Hepatocyte (in vitro differentiated cells): ENCODE data around the gene C19orf25. TPM values are rescaled to one million over a fixed set of nuclear protein-coding genes. Genes with fewer than 3 reads are reported as not detected.

ENCODE experiments used
- DNase-seq: peaks from one replicate; pipeline ENCODE4 v3.0.0-alpha.2; 2016; ENCODE audit warnings: low spot score
- H2AFZ ChIP-seq: fragments of 200-600 bp; sonication (generic); 2 replicates; pipeline ENCODE4 v1.6.0; 2016; ENCODE audit warnings: antibody characterized with exemption, mild to moderate bottlenecking
- H3K27ac ChIP-seq: fragments of 200-600 bp; sonication (generic); 2 replicates; pipeline ENCODE4 v1.5.1; 2016; ENCODE audit warnings: mild to moderate bottlenecking
- H3K27me3 ChIP-seq: fragments of 200-600 bp; sonication (generic); 2 replicates; pipeline ENCODE4 v1.6.1; 2016
- H3K36me3 ChIP-seq: fragments of 200-600 bp; sonication (generic); replicated peaks from 2 replicates; pipeline ENCODE4 v1.5.1; 2016; ENCODE audit warnings: low read depth; ENCODE audit not compliant: insufficient read depth
- H3K4me1 ChIP-seq: fragments of 200-600 bp; sonication (generic); 2 replicates; pipeline ENCODE4 v1.5.1; 2016; ENCODE audit warnings: mild to moderate bottlenecking, moderate library complexity; ENCODE audit not compliant: insufficient read depth
- H3K4me2 ChIP-seq: fragments of 200-600 bp; sonication (generic); 2 replicates; pipeline ENCODE4 v1.6.0; 2016
- H3K4me3 ChIP-seq: fragments of 200-600 bp; sonication (generic); 2 replicates; pipeline ENCODE4 v1.5.1; 2016; ENCODE audit warnings: mild to moderate bottlenecking
- H3K79me2 ChIP-seq: fragments of 200-600 bp; sonication (generic); 2 replicates; pipeline ENCODE4 v1.6.0; 2017; ENCODE audit warnings: mild to moderate bottlenecking
- H3K9me2 ChIP-seq: fragments of 200-600 bp; sonication (generic); replicated peaks from 2 replicates; pipeline ENCODE4 v1.6.0; 2017; ENCODE audit warnings: mild to moderate bottlenecking; ENCODE audit not compliant: insufficient read depth
- H3K9me3 ChIP-seq: fragments of 200-600 bp; sonication (generic); 2 replicates; pipeline ENCODE4 v1.5.1; 2016; ENCODE audit warnings: low read depth, mild to moderate bottlenecking
- H4K20me1 ChIP-seq: fragments of 200-600 bp; sonication (generic); 2 replicates; pipeline ENCODE4 v1.6.0; 2016; ENCODE audit warnings: mild to moderate bottlenecking; ENCODE audit not compliant: insufficient read depth, poor library complexity, severe bottlenecking
- CTCF ChIP-seq: fragments of 200-600 bp; sonication (generic); IDR thresholded peaks from 2 replicates; pipeline ENCODE4 v1.5.1; 2016; ENCODE audit warnings: antibody characterized with exemption, mild to moderate bottlenecking; ENCODE audit not compliant: poor library complexity
- EZH2 ChIP-seq: fragments of 200-600 bp; sonication (generic); IDR thresholded peaks from 2 replicates; pipeline ENCODE4 v1.6.1; 2016; ENCODE audit warnings: antibody characterized with exemption, mild to moderate bottlenecking, borderline replicate concordance
- EZH2phosphoT487 ChIP-seq: fragments of 200-600 bp; sonication (generic); IDR thresholded peaks from one replicate; pipeline ENCODE4 v1.6.1; 2018; ENCODE audit warnings: antibody characterized with exemption, mild to moderate bottlenecking, low read depth, moderate library complexity; ENCODE audit not compliant: unreplicated experiment, severe bottlenecking
- WGBS: methylation state at CpG from one replicate; pipeline ENCODE4 v1.1.6; 2016; ENCODE audit warnings: low lambda C conversion rate; ENCODE audit errors: missing lambda C conversion rate; 5-methylcytosine and 5-hydroxymethylcytosine counted together
- polyA plus RNA-seq: library from polyadenylated mRNA; unstranded; fragments of >200 nt; fragmentation: Nextera tagmentation; extraction: Ambion mirVana; gene quantifications from 2 replicates; pipeline ENCODE4 v1.2.1, GENCODE V29; 2016
- total RNA-seq: library from RNA; depleted of rRNA; stranded (reverse); fragments of >200 nt; gene quantifications from 2 replicates; pipeline ENCODE4 v1.2.3, GENCODE V29; 2014

The C19orf25 gene
- total and polyA plus RNA-seq, 2 experiments from 2014 or later = 36.3 to 43.6 TPM

DNA sequence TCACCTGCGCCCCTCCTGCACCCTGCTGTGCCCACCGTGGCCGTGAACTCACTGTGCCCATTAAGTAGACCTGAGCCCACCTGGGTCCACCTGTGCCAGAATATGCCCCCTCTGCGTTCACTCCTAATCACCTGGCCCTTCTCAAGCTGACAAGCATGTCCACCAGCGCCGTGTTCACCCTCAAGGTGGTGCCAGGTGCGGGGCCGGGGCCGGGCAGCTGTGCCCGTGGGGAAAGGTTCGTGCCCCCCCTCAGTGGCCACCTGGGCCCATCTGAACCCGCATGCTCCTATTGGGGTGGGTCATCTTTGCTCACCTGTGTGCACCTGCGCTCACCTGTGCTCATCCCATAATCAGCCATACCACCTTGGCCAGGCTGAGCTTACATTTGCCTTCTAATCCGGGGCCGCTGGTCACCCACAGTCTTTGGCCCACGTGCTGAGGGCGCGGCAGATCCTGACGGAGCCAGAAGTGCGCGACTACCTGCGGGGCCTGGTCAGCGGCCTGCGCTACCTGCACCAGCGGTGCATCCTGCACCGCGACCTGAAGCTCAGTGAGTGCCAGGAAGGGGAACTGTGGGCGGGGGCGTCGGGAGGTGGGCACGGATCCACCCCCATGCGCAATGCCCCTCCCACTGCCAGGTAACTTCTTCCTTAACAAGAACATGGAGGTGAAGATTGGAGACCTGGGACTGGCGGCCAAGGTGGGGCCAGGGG is 47.2 kb upstream of the C19orf25 start:
- Histone ChIP-seq H3K27me3 (peaks cover 28% of the 10 kb centered on the region), H3K27ac (no peak overlapping the region), H3K4me3 (no peak overlapping the region), H3K4me2 (no peak overlapping the region), H3K36me3 (no peaks in the 10 kb centered on the region), H3K9me2 (no peaks in the 10 kb centered on the region), H4K20me1 (no peaks in the 10 kb centered on the region), H3K79me2 (no peaks in the 10 kb centered on the region), H3K9me3 (no peaks in the 10 kb centered on the region), H2AFZ (no peak overlapping the region), H3K4me1 (no peaks in the 10 kb centered on the region)
- no peak for TF ChIP-seq EZH2phosphoT487
- 86% methylated on average over 29 of the region's 33 CpGs for WGBS
- DNase-seq = no peak

DNA sequence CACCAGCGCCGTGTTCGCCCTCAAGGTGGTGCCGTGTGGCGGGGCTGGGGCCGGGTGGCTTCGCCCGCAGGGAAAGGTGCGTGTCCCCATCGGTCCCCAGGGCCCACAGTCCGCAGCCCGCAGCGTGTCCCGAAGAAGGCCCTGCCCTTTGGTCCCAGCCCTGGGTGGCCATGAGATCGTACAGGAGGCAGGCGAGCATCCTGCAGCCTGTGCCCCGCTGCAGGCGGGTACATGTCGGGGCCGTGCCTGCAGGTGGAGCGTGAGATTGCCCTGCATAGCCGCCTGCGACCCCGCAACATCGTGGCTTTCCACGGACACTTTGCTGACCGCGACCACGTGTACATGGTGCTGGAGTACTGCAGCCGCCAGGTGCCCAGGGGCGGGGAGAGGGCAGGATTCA is 46.3 kb upstream of the C19orf25 start:
- H3K4me2 ChIP-seq = no peak overlapping the region
- H3K9me2 ChIP-seq = no peaks in the 10 kb centered on the region
- TF ChIP-seq EZH2phosphoT487 (no peak), EZH2 (no peak), CTCF (no peak)
- H3K27ac ChIP-seq = no peak overlapping the region
- no peak for DNase-seq
- no peaks in the 10 kb centered on the region for H3K9me3 ChIP-seq
- no peaks in the 10 kb centered on the region for H3K36me3 ChIP-seq
- no peaks in the 10 kb centered on the region for H4K20me1 ChIP-seq
- 72% methylated on average over 31 of the region's 31 CpGs for WGBS
- H3K79me2 ChIP-seq = no peaks in the 10 kb centered on the region
- H2AFZ ChIP-seq = no peak overlapping the region
- peaks cover 28% of the 10 kb centered on the region for H3K27me3 ChIP-seq
- no peak overlapping the region for H3K4me3 ChIP-seq
- no peaks in the 10 kb centered on the region for H3K4me1 ChIP-seq

- TF ChIP-seq CTCF = no peak
- TF ChIP-seq EZH2phosphoT487 = no peak
- no peak for TF ChIP-seq EZH2
- no peaks in the 10 kb centered on the region for H3K36me3 ChIP-seq
- H4K20me1 ChIP-seq = no peaks in the 10 kb centered on the region
- no peaks in the 10 kb centered on the region for H3K9me2 ChIP-seq
- no peak overlapping the region for H3K4me3 ChIP-seq
- H3K4me2 ChIP-seq = no peak overlapping the region
- peaks cover 28% of the 10 kb centered on the region for H3K27me3 ChIP-seq
- no peaks in the 10 kb centered on the region for H3K4me1 ChIP-seq
- DNase-seq = no peak
- WGBS = 80% methylated on average over 17 of the region's 17 CpGs
- no peak overlapping the region for H2AFZ ChIP-seq
- H3K79me2 ChIP-seq = no peaks in the 10 kb centered on the region
- no peak overlapping the region for H3K27ac ChIP-seq
- H3K9me3 ChIP-seq = no peaks in the 10 kb centered on the region
Observed at GRCh38 chr19:1524972-1525325, 45.9 kb upstream of the C19orf25 start.

DNA sequence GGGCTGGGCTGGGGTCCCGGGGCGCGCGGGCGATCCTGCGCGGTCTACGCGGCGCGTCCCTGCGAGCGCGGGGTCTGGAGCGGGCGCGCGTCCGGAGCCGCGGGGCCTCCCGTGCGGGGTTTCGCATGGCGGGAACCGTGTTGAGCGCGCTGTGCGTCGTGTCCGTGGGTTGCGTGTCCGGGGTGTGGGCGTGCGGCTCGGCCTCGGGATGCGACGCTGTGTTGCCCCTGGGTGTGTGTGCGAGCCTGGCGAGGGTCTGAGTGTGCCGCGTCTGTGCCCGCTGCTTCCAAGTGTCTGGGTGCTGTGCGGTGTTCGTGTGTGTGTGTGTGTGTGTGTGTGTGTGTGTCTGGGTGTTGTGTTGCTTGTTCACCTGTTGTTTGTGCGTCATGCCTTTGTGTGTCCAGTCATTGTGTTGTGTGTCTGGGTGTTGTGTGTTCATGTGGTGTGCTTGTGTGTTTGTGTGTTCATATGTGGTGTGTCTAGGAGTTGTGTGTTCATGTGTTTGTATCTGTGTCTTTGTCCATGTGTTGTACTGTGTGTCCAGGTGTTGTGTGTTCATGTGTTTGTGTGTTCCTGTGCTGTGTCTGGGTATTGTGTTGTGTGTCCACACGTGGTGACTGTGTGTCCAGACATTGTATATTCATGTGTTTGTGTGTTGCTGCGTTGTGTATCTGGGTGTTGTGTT is 45.4 kb upstream of the C19orf25 start:
- H3K9me2 ChIP-seq = no peaks in the 10 kb centered on the region
- 61% methylated on average over 10 of the region's 49 CpGs for WGBS
- no peaks in the 10 kb centered on the region for H4K20me1 ChIP-seq
- peak overlapping the region; percentile 76 for H3K4me2 ChIP-seq
- no peak for TF ChIP-seq EZH2
- TF ChIP-seq EZH2phosphoT487 = no peak
- TF ChIP-seq CTCF = no peak
- H3K27ac ChIP-seq = no peak overlapping the region
- no peaks in the 10 kb centered on the region for H3K4me1 ChIP-seq
- H3K27me3 ChIP-seq = peaks cover 28% of the 10 kb centered on the region
- no peak overlapping the region for H2AFZ ChIP-seq
- H3K79me2 ChIP-seq = no peaks in the 10 kb centered on the region
- no peaks in the 10 kb centered on the region for H3K36me3 ChIP-seq
- H3K4me3 ChIP-seq = no peak overlapping the region
- H3K9me3 ChIP-seq = no peaks in the 10 kb centered on the region
- DNase-seq = no peak
